ENCODE data around the gene PGM5. TPM values are rescaled to one million over a fixed set of nuclear protein-coding genes. Genes with fewer than 3 reads are reported as not detected.

The PGM5 gene
- total RNA-seq, 3 donors from 2014 or later = 11.2 to 535 (median 22.6) TPM

GRCh38 chr9:68476422-68476821 is 120.0 kb downstream of the PGM5 start:
- no peak for DNase-seq
- no peak for TF ChIP-seq CTCF (IDR thresholded peaks at IDR 0.05)
- H3K36me3 ChIP-seq (ENCODE audit: low read depth) = no peaks in the 10 kb centered on the region
- no peak for ATAC-seq
- no peak overlapping the region for H3K4me3 ChIP-seq
- intact Hi-C loops (cut with DNase I, micrococcal nuclease) = no loop called here
- H3K4me1 ChIP-seq (ENCODE audit: low read depth) = no peaks in the 10 kb centered on the region
- H3K9me3 ChIP-seq = no peaks in the 10 kb centered on the region

GRCh38 chr9:68476847-68477246 is 120.4 kb downstream of the PGM5 start:
- no peak for TF ChIP-seq CTCF (IDR thresholded peaks at IDR 0.05)
- Histone ChIP-seq H3K36me3 (ENCODE audit: low read depth) (no peaks in the 10 kb centered on the region), H3K4me3 (no peak overlapping the region), H3K9me3 (no peaks in the 10 kb centered on the region), H3K4me1 (ENCODE audit: low read depth) (no peaks in the 10 kb centered on the region)
- DNase-seq = no peak
- ATAC-seq = no peak
- intact Hi-C loops (cut with DNase I, micrococcal nuclease) = no loop called here

- no peaks in the 10 kb centered on the region for H3K4me1 ChIP-seq (ENCODE audit: low read depth)
- DNase-seq = no peak
- intact Hi-C loops (cut with DNase I, micrococcal nuclease) = no loop called here
- TF ChIP-seq CTCF (IDR thresholded peaks at IDR 0.05) = no peak
- no peaks in the 10 kb centered on the region for H3K9me3 ChIP-seq
- H3K4me3 ChIP-seq = no peak overlapping the region
- no peaks in the 10 kb centered on the region for H3K36me3 ChIP-seq (ENCODE audit: low read depth)
- no peak for ATAC-seq
Observed at GRCh38 chr9:68480807-68481206, 124.4 kb downstream of the PGM5 start.

GRCh38 chr9:68482548-68482947 is 126.1 kb downstream of the PGM5 start:
- ATAC-seq = no peak
- Histone ChIP-seq H3K4me1 (ENCODE audit: low read depth) (no peaks in the 10 kb centered on the region), H3K4me3 (no peak overlapping the region), H3K36me3 (ENCODE audit: low read depth) (no peaks in the 10 kb centered on the region), H3K9me3 (peaks cover 6% of the 10 kb centered on the region)
- intact Hi-C loops (cut with DNase I, micrococcal nuclease) = no loop called here
- TF ChIP-seq CTCF (IDR thresholded peaks at IDR 0.05) = no peak
- DNase-seq = no peak

GRCh38 chr9:68488126-68488525 is 131.7 kb downstream of the PGM5 start:
- intact Hi-C loops (cut with DNase I, micrococcal nuclease) = no loop called here
- DNase-seq = no peak
- Histone ChIP-seq H3K4me1 (ENCODE audit: low read depth) (no peaks in the 10 kb centered on the region), H3K36me3 (ENCODE audit: low read depth) (no peaks in the 10 kb centered on the region), H3K4me3 (no peak overlapping the region), H3K9me3 (peaks cover 6% of the 10 kb centered on the region)
- TF ChIP-seq CTCF (IDR thresholded peaks at IDR 0.05) = no peak
- ATAC-seq = no peak

- Histone ChIP-seq H3K4me1 (ENCODE audit: low read depth) (no peaks in the 10 kb centered on the region), H3K9me3 (peaks cover 6% of the 10 kb centered on the region), H3K4me3 (no peak overlapping the region), H3K36me3 (ENCODE audit: low read depth) (no peaks in the 10 kb centered on the region)
- intact Hi-C loops (cut with DNase I, micrococcal nuclease) = no loop called here
- ATAC-seq (no peak), DNase-seq (no peak)
- no peak for TF ChIP-seq CTCF (IDR thresholded peaks at IDR 0.05)
Observed at GRCh38 chr9:68489646-68490045, 133.2 kb downstream of the PGM5 start.

Measured in mucosa of descending colon (tissue), 3 donors.